Smooth muscle cell of the brain vasculature (primary cell): ENCODE results near the gene FBXL14.

ENCODE experiments used
- DNase-seq: peaks from one replicate; pipeline ENCODE4 v3.0.0-alpha.2; 2012; ENCODE audit warnings: low read depth, low spot score

The FBXL14 gene

GRCh38 chr12:1536817-1537216, 57.6 kb downstream of the FBXL14 start:
- no peak for DNase-seq

DNA sequence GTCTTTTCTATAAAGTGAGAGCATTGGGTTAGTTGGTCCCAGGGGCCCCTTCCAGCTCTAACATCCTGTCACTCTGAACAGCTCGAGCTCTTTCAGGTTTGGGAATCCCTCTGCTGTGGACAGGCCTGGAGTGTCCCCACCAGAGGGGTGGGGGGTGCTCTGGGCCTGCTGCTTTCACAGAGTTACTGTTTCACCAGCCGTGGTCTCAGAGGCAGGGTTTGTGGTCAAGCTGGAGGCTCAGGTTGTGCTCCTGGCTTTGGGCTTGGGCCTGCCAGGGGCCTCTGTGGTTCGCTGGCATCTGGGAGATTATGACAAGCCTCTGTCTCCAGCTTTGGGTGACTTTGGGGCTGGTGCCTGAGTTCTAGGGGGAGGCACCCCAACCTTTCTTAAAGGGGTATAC, 59.6 kb downstream of the FBXL14 start:
- no peak for DNase-seq

- DNase-seq: no peak
Observed at GRCh38 chr12:1533602-1534304, 60.6 kb downstream of the FBXL14 start.

GRCh38 chr12:1533205-1533601, 61.2 kb downstream of the FBXL14 start:
- no peak for DNase-seq

- DNase-seq: no peak
Observed at GRCh38 chr12:1532375-1533165, 61.8 kb downstream of the FBXL14 start.

DNA sequence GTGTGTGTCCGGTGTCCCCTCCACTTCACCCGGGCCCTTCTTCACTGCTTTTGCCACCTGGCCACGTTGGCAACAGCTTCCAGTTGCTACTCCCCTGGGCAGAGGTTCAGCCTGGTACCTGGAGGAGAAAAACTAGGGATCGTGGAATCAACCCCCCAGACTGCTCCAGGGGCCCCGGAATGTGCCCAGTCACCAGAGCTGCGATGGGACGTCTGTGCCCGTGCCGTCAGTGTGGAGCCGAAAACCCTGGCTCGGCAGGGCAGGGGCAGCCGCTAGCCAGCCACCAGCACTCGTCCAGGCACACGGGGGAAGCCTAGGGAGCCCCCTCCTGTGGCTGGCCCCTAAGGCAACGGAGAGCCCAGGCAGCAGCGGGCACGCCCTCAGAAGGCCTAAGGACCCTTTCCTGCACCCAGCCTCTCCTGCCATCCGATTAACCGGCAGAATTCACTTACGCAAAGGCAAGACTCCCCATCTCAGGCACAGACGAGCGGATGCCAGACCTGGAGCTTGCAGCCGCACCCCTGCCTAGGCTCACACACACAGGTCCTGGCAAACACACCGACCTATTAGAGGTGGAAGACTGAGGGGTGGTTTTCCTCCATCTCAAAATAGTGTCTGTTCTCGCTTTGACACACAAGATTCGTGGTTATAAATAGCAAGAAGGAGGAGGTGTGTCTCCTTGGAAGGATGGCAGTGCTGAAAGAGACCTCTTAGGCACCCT, 62.6 kb downstream of the FBXL14 start:
- DNase-seq: no peak

- no peak for DNase-seq
Observed at GRCh38 chr12:1531153-1531653, 63.2 kb downstream of the FBXL14 start.

DNA sequence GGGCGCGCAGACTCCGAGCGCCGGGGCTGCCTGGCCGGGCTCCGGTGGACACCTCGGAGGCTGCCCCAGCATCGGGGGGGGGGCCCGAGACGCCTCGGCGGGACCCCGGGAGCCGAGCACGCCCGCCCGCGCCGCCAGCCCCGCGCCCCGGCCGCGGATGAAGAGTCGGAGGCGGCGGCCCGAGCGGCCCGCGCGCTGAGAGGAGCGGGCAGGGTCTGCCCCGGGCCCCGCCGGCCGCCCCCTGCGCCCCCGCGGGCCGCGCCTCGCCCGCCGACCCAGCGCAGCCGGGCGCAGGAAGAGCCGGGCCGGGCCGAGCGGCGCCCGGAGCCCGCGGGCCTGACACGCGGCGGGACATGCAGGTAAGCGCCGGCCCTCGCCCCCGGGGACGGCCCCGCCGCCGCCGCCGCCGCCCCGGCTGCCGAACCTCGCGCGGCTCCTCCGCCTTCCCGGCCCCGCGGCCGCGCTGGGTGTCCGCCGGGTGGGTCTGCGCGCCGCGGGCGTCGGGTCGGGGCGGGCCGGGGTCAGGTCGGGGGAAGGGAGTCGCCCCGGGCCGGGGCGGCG, 63.7 kb downstream of the FBXL14 start:
- DNase-seq: no peak

DNA sequence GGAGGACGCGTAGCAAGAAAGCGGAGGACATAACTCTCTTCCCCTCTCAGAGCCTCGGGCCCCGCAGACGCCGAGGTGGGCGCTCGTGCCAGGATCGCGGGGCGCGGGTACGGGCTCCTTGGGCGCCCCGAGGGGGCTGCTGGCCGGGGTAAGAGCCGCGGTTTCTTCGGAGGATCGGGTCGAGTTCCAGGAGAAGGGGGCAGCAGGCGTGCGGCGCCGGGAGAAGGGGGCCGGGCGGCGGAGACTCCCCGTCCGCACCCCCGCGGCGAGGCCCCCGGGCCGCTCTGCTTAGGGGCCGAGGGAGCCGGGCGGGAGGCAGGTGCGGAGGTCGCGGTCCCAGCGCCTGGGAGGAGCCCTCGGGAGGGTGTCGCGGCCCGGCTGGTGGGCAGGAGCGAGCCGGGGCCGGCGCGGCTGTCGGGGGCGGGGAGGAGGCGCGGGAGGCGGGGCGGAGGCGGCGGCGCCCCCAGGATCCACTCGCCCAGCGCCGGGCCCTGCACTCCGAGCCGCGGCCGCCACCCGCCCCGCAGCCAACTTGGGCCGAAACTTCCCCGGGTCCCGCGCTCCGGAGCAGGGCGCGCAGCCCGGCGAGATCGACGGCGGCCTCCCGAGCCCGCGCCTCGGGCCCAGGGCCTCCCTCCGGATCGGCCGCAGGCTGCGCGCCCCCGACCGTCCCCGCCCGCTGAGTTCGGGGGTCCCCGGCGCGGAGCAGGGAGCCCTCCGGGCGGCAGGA, 64.4 kb downstream of the FBXL14 start:
- no peak for DNase-seq

DNA sequence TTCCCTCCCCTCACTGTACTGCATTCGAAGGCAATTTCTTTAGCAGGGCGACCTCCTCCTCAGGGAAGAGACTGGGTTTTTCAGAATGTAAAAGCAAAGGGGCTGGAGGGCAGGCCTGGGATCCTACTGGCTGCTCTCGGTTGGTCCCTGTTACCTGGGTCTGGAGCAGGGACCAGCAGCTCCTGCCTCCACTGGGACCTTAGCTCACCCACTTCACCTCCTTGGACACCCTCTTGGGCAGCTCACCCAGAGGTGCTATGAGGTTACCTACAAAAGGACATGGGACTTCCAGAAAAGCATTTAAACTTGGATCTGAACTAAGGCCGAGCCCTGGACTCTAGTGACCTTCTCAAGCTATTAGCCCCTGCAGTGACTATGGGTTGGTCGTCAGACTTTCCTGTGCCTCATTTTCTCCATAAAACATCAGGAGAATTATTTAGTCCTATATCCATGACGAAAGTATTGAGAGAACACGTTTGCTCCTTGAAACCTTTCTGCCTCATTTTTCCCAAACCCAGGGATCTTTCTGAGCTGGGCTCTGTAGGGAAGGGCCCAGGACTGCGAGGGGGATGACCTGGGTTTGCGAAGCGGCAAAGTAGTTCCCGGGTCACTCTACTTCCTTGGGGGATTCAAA, 65.0 kb downstream of the FBXL14 start:
- no peak for DNase-seq

DNA sequence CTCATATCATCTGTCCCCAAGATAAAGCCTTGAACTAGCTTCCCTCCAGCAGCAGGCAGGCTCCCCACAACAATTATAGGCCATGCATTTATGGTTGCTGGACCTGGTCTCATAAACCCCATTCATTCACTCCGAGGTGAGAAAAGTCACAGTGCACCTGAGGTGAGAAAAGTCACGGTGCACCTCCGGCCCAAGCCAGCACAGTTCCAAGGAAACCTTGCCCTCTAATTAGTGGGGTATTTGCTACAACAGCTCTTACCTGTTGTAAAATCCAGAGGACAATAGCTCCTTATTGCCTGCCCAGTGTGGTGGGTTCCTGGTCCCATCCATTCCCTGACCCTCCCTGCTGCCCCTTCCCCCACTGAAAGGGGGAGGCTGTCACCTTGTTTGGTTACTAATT, 65.6 kb downstream of the FBXL14 start:
- no peak for DNase-seq

GRCh38 chr12:1527789-1528188, 66.6 kb downstream of the FBXL14 start:
- no peak for DNase-seq

DNA sequence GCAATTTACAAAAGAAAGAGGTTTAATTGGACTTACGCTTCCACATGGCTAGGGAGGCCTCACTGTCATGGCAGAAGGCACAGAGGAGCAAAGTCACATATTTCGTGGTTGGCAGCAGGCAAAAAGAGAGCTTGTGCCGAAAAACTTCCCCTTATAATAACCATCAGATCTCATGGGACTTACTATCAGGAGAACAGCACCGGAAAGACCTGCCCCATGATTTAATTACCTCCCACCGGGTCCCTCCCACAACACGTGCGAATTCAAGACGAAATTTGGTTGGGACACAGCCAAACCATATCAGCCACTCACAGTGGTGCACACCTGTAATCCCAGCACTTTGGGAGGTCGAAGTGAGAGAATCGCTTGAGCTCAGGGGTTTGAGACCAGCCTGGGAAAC, 68.5 kb downstream of the FBXL14 start:
- no peak for DNase-seq

GRCh38 chr12:1523558-1524050, 70.8 kb downstream of the FBXL14 start:
- DNase-seq: no peak

DNA sequence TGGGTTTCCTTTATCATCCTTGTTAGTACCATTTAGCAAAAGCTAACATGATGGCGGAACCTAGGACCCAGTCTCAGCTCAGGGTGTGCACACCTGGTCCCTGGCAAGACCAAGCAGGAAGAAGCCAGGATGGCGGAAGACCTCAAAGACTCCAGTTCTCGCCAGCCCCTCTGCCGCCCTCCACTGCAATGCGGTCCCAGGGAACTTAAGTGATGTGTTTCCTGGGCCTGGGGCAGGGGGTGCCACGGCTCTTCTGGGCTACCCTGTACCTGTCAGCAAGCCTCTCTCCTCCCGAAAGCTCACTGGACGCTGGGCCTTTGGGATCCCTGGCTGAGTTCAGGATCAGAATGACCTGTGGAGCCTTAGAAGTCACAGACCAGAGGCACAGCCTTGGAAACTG, 71.3 kb downstream of the FBXL14 start:
- no peak for DNase-seq

- no peak for DNase-seq
Observed at GRCh38 chr12:1519642-1520041, 74.7 kb downstream of the FBXL14 start.

DNA sequence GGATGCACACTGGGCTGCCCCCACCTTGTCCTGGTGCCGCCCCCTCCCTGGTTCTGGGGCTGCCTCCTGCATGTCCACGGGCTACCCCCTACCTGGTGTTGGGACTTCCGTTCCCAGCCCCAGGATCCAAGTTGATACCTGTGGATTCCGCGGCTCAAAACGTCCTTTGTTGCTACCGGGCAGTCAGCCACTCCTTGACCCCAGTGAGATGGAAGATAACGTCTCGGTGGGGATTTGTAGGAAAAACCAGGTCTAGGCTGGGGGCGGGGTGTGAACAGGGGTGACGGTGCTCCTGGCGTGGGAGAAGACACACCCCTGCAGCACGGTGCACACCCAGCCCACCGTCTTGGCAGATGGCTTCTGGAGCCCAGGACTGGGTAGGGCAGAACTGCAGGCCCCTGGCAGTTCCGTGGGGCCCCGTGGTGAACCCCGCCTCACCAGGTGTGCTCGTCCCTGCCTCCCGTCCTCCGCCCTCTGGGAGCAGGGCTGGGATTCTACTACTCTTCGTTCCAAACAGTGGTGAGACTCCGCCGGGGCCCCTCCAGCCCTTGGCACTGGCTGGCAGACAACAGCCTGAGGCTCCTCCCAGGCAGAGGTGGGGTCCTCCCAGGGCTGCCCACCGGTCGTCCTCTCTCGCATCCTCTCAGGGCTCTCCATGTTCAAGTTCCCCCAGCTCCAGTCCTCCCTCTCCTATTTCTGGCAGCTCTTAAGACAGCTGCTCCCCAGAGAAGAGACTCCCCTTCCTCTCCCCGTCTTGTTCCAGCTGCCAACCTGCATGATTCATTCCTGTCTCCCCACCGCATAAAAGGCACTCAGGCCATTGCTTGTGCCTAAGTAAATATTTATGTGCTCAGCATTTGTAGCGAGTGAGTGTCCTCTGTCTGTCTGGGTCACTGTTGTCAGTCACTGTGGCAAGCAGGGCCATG, 75.5 kb downstream of the FBXL14 start:
- peak; percentile 74 for DNase-seq

DNA sequence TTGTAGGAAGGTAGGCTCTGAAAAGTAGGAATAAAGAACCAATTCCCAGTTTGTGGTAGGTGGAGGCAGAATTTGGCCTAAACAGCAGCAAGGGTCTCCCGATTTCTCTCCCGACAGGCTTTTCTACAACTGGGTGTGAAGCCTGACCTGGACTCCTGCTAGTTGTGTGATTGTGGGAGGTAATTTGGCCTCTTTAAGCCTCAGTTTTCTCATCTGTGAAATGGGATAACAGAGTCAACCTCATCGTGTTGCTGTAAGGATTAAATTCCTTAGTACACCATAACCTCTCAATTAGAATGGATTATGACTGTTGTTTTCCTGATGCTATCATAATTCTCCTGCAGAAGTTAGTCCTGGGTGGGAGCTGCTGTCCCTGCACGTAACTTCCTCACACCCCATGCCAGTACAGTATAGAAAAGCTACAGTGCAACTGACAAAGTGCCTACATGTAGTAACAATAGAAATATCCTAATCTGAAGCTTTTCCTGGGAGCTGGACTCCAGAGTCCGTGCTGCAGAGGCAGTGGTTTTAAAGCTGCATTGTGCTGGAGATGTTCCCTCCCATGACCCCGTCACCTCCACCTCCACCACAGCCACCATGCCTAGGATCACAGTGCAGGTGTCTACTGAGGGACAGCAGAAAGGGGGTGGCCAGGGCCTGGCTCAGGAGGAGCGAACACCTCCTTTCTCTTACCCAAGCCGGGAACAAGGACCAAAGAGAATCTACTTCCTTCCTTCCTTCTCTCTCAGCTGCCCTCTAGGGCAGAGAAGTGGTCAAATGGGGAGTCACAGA, 76.5 kb downstream of the FBXL14 start:
- no peak for DNase-seq

DNA sequence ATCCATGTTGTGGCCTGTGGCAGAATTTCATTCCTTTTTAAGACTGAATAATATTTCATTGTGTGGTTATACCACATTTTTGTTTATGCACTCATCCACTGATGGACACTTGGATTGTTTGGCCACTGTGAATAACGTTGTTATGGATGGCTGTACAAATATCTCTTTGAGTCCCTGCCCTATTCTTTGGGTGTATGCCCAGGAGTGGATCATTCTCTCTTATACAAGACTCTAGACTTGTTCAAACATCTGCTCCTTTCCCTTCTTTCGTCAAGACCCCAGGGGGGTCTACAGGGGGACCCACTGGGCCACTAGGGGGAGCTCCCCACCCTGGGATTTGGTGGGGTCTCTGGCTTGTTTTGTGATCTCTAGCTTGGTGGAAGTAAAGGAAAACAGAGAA, 77.4 kb downstream of the FBXL14 start:
- no peak for DNase-seq
